ENCODE data around the gene XPNPEP1. TPM values are rescaled to one million over a fixed set of nuclear protein-coding genes. Genes with fewer than 3 reads are reported as not detected.

XPNPEP1 gene
- total and polyA plus RNA-seq, 12 donors = 17.8 to 103 (median 58.4) TPM

- Histone ChIP-seq H3K4me3 (no peak overlapping the region), H3K27ac (no peak overlapping the region), H3K9me3 (replicated peaks in 1 of 3) (no peaks in the 10 kb centered on the region), H3K4me1 (replicated peaks in 1 of 2) (no peaks in the 10 kb centered on the region), H3K36me3 (replicated peaks in 1 of 2) (no peaks in the 10 kb centered on the region), H3K27me3 (no peaks in the 10 kb centered on the region)
- intact Hi-C loops (cut with DNase I) = no loop called here
- 91 to 97% (median 95%) methylated on average over 2 of the region's 2 CpGs for WGBS, 4 donors
- DNase-seq = peak in 2 of 7 donors; percentile 19 to 33
- TF ChIP-seq, protein P1, sequence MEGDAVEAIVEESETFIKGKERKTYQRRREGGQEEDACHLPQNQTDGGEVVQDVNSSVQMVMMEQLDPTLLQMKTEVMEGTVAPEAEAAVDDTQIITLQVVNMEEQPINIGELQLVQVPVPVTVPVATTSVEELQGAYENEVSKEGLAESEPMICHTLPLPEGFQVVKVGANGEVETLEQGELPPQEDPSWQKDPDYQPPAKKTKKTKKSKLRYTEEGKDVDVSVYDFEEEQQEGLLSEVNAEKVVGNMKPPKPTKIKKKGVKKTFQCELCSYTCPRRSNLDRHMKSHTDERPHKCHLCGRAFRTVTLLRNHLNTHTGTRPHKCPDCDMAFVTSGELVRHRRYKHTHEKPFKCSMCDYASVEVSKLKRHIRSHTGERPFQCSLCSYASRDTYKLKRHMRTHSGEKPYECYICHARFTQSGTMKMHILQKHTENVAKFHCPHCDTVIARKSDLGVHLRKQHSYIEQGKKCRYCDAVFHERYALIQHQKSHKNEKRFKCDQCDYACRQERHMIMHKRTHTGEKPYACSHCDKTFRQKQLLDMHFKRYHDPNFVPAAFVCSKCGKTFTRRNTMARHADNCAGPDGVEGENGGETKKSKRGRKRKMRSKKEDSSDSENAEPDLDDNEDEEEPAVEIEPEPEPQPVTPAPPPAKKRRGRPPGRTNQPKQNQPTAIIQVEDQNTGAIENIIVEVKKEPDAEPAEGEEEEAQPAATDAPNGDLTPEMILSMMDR (IDR thresholded peaks at IDR 0.05) = peak in 5 of 6 experiments; percentile 32 to 50 (median 42)
- no peak for TF ChIP-seq POLR2A (IDR thresholded peaks at IDR 0.05)
Measured at GRCh38 chr10:109956454-109957091, 33.3 kb upstream of the XPNPEP1 start.

DNA sequence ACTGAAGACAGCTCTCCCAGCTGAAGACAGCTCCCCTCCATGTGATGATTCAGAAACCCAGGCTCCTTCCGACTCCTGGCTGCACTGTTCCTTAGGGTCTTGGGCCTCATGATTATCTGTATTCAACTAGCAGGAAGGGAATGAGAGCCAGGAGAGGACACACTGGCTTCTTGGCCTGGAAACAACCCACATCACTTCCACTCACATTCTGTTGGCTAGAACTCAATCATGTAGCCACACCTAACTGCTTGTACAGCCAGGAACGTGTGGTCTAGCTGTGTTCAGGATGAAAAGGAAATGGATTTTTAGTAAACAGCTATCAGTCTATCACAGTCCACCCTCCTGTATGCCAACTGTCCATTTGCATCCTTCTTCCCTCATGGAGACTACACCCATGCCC is 30.5 kb upstream of the XPNPEP1 start:
- Histone ChIP-seq H3K27me3 (no peaks in the 10 kb centered on the region), H3K4me3 (no peak overlapping the region), H3K36me3 (replicated peaks in 1 of 2) (no peaks in the 10 kb centered on the region), H3K27ac (no peak overlapping the region), H3K9me3 (replicated peaks in 1 of 3) (no peaks in the 10 kb centered on the region), H3K4me1 (replicated peaks in 1 of 2) (no peaks in the 10 kb centered on the region)
- WGBS, 4 donors = 57 to 88% (median 67%) methylated on average over 2 of the region's 2 CpGs
- no peak for DNase-seq
- TF ChIP-seq, protein P1 (IDR thresholded peaks at IDR 0.05) = no peak
- no peak for TF ChIP-seq POLR2A (IDR thresholded peaks at IDR 0.05)
- intact Hi-C loops (cut with DNase I) = no loop called here

DNA sequence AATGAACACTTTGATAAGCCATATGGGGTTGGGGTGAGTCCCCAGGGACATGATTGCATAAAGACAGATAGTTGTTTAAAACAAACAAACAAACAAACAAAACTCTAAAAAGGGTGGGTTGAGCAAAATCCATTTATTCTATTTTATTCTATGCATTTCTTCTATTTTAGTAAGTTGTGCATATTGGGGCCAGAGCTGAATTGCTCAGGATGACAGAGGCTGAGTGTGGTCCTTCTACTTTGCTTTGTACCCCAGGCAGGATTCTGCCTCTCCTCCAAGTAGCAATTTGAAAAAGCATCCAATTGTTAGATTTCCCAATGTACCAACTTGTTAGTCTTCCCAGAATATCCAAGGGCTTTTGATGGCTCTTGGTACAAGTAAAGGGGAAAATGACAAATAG is 29.2 kb upstream of the XPNPEP1 start:
- Histone ChIP-seq H3K4me1 (replicated peaks in 1 of 2) (no peaks in the 10 kb centered on the region), H3K36me3 (replicated peaks in 1 of 2) (no peaks in the 10 kb centered on the region), H3K27me3 (no peaks in the 10 kb centered on the region), H3K4me3 (no peak overlapping the region), H3K9me3 (replicated peaks in 1 of 3) (no peaks in the 10 kb centered on the region), H3K27ac (no peak overlapping the region)
- TF ChIP-seq, protein P1 (IDR thresholded peaks at IDR 0.05) = no peak
- TF ChIP-seq POLR2A (IDR thresholded peaks at IDR 0.05) = no peak
- intact Hi-C loops (cut with DNase I) = no loop called here
- DNase-seq = no peak

DNA sequence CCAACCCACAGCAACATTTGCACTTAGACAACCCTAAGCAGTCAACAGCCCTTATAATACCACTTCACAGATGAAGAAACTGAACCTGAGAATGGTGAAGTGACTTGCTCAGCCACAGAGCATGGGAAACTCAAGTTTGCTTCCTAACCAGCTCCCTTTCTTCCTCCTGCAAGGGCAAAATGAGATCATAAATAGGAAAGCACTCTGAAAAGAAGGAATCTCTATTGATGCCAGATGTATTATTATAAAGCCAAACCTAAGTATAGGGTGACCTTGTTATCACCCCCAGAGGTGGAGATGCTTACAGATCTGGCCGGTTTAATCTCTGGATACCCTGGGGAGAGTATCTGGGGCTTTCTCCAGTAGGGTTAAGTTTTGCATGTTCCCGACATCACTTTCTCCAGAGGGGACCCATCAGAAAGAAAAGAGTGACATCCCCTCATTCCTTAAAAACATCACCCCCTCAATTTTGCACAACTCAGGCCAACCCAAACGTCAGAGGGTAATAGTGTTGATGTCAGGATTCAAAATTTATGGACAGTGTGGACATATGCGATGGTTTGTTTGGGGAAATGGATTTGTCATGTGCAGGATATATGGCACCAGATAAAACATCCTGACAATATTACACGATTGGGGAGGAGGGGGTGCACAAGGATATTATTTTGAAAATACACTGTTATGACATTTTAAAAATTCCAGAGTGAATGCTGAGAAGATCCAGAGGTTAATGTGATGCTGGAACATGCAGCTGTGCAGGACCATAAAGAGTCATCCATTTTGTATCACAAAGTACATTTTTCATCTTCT is 24.0 kb upstream of the XPNPEP1 start:
- Histone ChIP-seq H3K4me3 (no peak overlapping the region), H3K4me1 (replicated peaks in 1 of 2) (no peaks in the 10 kb centered on the region), H3K9me3 (replicated peaks in 1 of 3) (no peaks in the 10 kb centered on the region), H3K27me3 (no peaks in the 10 kb centered on the region), H3K27ac (no peak overlapping the region), H3K36me3 (replicated peaks in 1 of 2) (no peaks in the 10 kb centered on the region)
- intact Hi-C loops (cut with DNase I) = no loop called here
- DNase-seq = no peak
- WGBS, 4 donors = 40 to 59% (median 55%) methylated on average over 5 of the region's 5 CpGs
- TF ChIP-seq, protein P1 (IDR thresholded peaks at IDR 0.05) = no peak
- TF ChIP-seq POLR2A (IDR thresholded peaks at IDR 0.05) = no peak

Data from adrenal gland (tissue), 12 donors.